ENCODE data around the gene VSIR. TPM values are rescaled to one million over a fixed set of nuclear protein-coding genes. Genes with fewer than 3 reads are reported as not detected.

The VSIR gene
- total RNA-seq, 2 donors from 2014 or later = 60.7 to 119 TPM

DNA sequence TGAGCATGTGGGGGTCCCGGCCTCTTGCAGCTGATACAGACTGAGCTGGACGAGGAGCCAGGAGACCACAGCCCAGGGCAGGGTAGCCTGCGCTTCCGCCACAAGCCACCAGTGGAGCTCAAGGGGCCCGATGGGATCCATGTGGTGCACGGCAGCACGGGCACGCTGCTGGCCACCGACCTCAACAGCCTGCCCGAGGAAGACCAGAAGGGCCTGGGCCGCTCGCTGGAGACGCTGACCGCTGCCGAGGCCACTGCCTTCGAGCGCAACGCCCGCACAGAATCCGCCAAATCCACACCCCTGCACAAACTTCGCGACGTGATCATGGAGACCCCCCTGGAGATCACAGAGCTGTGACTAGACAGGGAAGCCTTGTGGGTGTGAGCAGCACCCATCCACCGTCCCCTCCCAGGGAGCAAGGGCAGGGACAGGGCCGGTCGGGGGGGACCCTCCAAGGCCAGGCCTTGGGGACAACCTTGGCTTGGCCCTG is 41.6 kb upstream of the VSIR start:
- ATAC-seq (ENCODE audit: insufficient number of reproducible peaks, low FRiP score, low read depth) = no peak
- TF ChIP-seq, protein P1, sequence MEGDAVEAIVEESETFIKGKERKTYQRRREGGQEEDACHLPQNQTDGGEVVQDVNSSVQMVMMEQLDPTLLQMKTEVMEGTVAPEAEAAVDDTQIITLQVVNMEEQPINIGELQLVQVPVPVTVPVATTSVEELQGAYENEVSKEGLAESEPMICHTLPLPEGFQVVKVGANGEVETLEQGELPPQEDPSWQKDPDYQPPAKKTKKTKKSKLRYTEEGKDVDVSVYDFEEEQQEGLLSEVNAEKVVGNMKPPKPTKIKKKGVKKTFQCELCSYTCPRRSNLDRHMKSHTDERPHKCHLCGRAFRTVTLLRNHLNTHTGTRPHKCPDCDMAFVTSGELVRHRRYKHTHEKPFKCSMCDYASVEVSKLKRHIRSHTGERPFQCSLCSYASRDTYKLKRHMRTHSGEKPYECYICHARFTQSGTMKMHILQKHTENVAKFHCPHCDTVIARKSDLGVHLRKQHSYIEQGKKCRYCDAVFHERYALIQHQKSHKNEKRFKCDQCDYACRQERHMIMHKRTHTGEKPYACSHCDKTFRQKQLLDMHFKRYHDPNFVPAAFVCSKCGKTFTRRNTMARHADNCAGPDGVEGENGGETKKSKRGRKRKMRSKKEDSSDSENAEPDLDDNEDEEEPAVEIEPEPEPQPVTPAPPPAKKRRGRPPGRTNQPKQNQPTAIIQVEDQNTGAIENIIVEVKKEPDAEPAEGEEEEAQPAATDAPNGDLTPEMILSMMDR (IDR thresholded peaks at IDR 0.05) = no peak
- H3K9me3 ChIP-seq = no peaks in the 10 kb centered on the region
- H3K27ac ChIP-seq = no peak overlapping the region
- peaks cover 37% of the 10 kb centered on the region for H3K36me3 ChIP-seq
- DNase-seq (ENCODE audit: low spot score) = no peak
- no peaks in the 10 kb centered on the region for H3K4me1 ChIP-seq (ENCODE audit: control insufficient read depth in 1 of 2, low read depth in 2 of 2)
- no peak overlapping the region for H3K4me3 ChIP-seq
- no peaks in the 10 kb centered on the region for H3K27me3 ChIP-seq (replicated peaks; ENCODE audit: insufficient read depth)

DNA sequence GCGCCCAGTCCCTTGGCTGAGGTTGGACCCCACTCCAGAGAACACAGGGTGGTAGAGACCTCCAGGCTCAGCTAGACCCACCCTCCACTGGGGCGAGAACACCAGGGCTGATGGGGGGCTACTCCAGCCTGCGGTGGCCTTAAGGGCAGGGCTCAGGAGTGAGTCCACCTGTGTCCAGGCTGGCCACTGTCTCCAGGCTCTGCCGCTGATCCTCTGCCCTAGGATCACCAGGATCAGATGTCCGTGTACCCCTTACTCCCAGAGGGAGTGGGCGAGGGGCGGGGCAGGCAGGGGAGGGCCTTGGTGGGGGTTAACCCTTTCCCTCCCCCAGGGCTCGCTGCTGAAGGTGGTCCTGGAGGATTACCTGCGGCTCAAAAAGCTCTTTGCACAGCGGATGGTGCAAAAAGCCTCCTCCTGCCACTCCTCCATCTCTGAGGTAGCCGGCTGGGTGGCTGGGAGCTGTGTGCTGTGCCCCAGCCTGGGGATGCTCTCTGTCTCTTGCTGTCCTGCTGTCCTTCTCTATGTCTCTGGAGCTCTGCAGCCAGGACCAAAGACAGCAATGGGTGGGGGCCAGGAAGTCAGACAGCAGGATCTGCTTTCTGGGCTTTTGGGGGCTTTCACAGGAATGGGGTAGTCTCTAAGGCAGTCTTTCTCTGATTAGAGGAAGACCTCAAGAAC is 39.7 kb upstream of the VSIR start:
- no peak overlapping the region for H3K4me3 ChIP-seq
- no peak overlapping the region for H3K27ac ChIP-seq
- ATAC-seq (ENCODE audit: insufficient number of reproducible peaks, low FRiP score, low read depth) = no peak
- TF ChIP-seq, protein P1 (IDR thresholded peaks at IDR 0.05) = no peak
- H3K36me3 ChIP-seq = peaks cover 17% of the 10 kb centered on the region
- no peaks in the 10 kb centered on the region for H3K4me1 ChIP-seq (ENCODE audit: control insufficient read depth in 1 of 2, low read depth in 2 of 2)
- no peak for DNase-seq (ENCODE audit: low spot score)
- H3K9me3 ChIP-seq = no peaks in the 10 kb centered on the region
- no peaks in the 10 kb centered on the region for H3K27me3 ChIP-seq (replicated peaks; ENCODE audit: insufficient read depth)

DNA sequence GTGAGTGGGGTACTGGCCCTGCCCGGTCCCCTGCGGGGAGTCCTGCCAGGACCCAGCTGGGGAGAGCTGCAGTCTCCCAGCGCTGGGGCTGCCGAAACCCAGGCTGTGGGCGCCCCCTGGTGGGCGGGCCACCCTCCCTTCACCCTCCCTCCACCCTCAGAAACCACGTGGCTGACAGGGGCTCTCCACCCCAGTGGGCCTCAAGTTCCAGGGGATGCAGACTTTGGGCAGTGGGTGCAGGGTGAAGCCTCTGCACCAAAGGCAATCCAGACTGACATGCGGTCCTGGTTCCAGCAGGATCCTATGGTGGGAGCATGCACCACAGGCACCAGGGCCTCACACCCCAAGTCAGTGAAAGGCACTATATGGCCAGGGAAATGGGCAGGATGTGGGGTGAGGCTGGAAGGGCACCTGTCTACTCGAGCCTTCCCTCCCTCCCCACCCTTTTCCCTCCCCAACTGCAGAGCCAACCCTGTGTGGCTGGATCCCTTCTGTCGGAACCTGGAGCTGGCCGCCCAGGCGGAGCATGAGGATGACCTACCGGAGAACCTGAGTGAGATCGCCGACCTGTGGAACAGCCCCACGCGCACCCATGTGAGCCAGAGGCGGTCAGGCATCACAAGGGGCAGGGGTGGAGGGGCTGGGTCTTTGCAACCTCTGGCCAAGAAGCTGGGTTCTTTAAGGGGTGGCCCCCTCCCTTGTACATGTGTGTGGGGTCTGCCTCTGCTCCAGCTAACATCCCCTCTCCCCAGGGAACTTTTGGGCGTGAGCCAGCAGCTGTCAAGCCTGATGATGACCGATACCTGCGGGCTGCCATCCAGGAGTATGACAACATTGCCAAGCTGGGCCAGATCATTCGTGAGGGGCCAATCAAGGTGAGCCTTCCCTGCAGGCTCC is 38.9 kb upstream of the VSIR start:
- Histone ChIP-seq H3K4me3 (no peak overlapping the region), H3K9me3 (no peaks in the 10 kb centered on the region), H3K4me1 (ENCODE audit: control insufficient read depth in 1 of 2, low read depth in 2 of 2) (no peaks in the 10 kb centered on the region), H3K27me3 (replicated peaks; ENCODE audit: insufficient read depth) (no peaks in the 10 kb centered on the region), H3K36me3 (peaks cover 10% of the 10 kb centered on the region), H3K27ac (no peak overlapping the region)
- TF ChIP-seq, protein P1 (IDR thresholded peaks at IDR 0.05) = peak; percentile 83
- no peak for DNase-seq (ENCODE audit: low spot score)
- ATAC-seq (ENCODE audit: insufficient number of reproducible peaks, low FRiP score, low read depth) = peak; percentile 33

DNA sequence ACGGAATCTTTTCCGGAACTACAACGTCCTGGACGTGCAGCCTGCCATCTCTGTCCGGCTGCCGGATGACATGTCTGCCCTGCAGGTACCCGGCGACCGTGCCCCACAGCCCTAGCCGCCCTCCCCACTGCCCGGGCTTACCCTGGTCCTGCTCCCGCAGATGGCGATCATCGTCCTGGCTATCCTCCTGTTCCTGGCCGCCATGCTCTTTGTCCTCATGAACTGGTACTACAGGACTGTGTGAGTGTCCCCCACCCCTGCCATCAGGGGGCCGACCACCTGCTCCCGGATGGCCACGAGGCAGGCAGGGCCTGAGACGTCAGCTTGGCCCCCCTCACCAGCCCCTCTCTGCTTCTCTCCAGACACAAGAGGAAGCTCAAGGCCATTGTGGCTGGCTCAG is 38.0 kb upstream of the VSIR start:
- H3K4me1 ChIP-seq (ENCODE audit: control insufficient read depth in 1 of 2, low read depth in 2 of 2) = no peaks in the 10 kb centered on the region
- TF ChIP-seq, protein P1 (IDR thresholded peaks at IDR 0.05) = no peak
- ATAC-seq (ENCODE audit: insufficient number of reproducible peaks, low FRiP score, low read depth) = no peak
- H3K9me3 ChIP-seq = no peaks in the 10 kb centered on the region
- no peak for DNase-seq (ENCODE audit: low spot score)
- no peak overlapping the region for H3K27ac ChIP-seq
- H3K27me3 ChIP-seq (replicated peaks; ENCODE audit: insufficient read depth) = no peaks in the 10 kb centered on the region
- H3K36me3 ChIP-seq = peaks cover 5% of the 10 kb centered on the region
- H3K4me3 ChIP-seq = no peak overlapping the region

DNA sequence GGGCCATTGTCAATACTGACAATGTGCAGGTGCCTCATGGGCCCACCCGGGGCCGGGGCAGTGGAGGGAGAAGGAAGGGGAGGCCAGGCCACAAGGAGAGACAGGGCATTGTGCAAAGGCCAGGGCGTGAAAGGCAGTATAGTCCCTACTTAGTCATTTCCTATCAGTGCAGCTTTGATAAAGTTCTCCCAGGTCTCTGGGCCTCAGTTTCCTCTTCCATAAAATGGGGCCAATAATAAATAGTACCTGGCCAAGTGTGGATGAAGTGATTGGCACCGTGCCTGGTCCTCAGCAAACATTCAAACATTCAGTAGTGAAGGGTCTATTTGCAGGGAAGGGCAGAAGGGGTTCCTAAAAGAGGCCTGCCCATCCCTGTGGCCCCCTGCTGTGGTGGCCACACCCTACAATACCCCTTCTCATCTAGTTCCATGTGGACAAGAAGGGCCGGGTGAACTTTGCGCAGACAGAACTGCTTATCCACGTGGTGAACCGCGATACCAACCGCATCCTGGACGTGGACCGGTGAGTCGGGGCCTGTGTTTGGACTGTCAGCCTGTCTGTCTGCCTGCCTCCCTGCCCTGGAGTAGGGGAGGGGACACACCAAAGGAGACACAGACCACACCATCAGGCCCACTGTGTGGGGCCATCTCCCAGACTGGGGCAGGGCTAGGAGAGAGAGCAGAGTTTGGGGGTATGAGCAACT is 36.9 kb upstream of the VSIR start:
- no peaks in the 10 kb centered on the region for H3K9me3 ChIP-seq
- no peaks in the 10 kb centered on the region for H3K27me3 ChIP-seq (replicated peaks; ENCODE audit: insufficient read depth)
- TF ChIP-seq, protein P1 (IDR thresholded peaks at IDR 0.05) = no peak
- no peaks in the 10 kb centered on the region for H3K36me3 ChIP-seq
- ATAC-seq (ENCODE audit: insufficient number of reproducible peaks, low FRiP score, low read depth) = no peak
- H3K4me3 ChIP-seq = no peak overlapping the region
- H3K4me1 ChIP-seq (ENCODE audit: control insufficient read depth in 1 of 2, low read depth in 2 of 2) = no peaks in the 10 kb centered on the region
- no peak for DNase-seq (ENCODE audit: low spot score)
- no peak overlapping the region for H3K27ac ChIP-seq
